K562 (cell line): ENCODE measurements around the gene TOP3A. TPM values are rescaled to one million over a fixed set of nuclear protein-coding genes. Genes with fewer than 3 reads are reported as not detected.
A peak's percentile ranks its signal among the peaks of the same experiment; 100 is the strongest.

ENCODE experiments used
- ATAC-seq: fragments of 200-7000 bp; cut with Tn5 transposase; 3 replicates; pipeline ENCODE4 v1.9.1; 2020; ENCODE audit warnings: moderate library complexity
- BruUV-seq: library from RNA; stranded (reverse); fragments of 400-500 nt; replicated peaks from 2 replicates; lab custom pipeline; 2021; lab: Mats Ljungman, UMichigan
- CTCF ChIA-PET: fragments of 300-600 bp; formaldehyde crosslinking; extraction: SDS; loops from one replicate; lab custom pipeline; 2021; ENCODE audit warnings: low intra/inter-chr PET ratio; lab: Yijun Ruan, JAX
- POLR2A ChIA-PET: fragments of 300-600, 350-650 bp; sonication (Branson Sonifier 250); formaldehyde crosslinking; extraction: SDS; loops from one replicate; lab custom pipeline; 2021; ENCODE audit warnings: antibody characterized with exemption, inconsistent platforms; lab: Yijun Ruan, JAX
- DNase-seq, 4 experiments: peaks; one replicate each; pipeline versions ENCODE4 v3.0.0 to v3.0.0-alpha.2; 2011 to 2018; ENCODE audit warnings: low spot score in 3 of 4, mixed read lengths in 3 of 4; ENCODE audit errors: extremely low read depth in 1 of 4
- FAIRE-seq: peaks from 2 replicates; lab custom pipeline; 2011; peaks lifted over from hg19 to GRCh38; lab: Jason Lieb, UNC
- H2AFZ ChIP-seq: 2 replicates; pipeline ENCODE4 v1.6.0; 2011; ENCODE audit warnings: low read depth, low read length, control low read depth, inconsistent platforms
- H3K27ac ChIP-seq: fragments of 200-600 bp; 3 replicates; pipeline ENCODE4 v1.8.0; 2011; ENCODE audit warnings: low read depth, mild to moderate bottlenecking, control low read depth, inconsistent platforms, low read length, moderate library complexity, mixed read lengths; ENCODE audit errors: extremely low read depth
- H3K27me3 ChIP-seq, 2 experiments: fragments of 300-600 bp in 1 of 2; 2 replicates in 1 of 2; 3 replicates in 1 of 2; pipeline versions ENCODE4 v1.6.0 to v1.8.0; 2011; ENCODE audit warnings: inconsistent platforms in 2 of 2, low read length in 2 of 2, mild to moderate bottlenecking in 1 of 2, mixed read lengths in 1 of 2, moderate library complexity in 1 of 2; ENCODE audit not compliant: control insufficient read depth in 2 of 2, insufficient read depth in 2 of 2
- H3K36me3 ChIP-seq: fragments of 300-600 bp; 3 replicates; pipeline ENCODE4 v1.8.0; 2011; ENCODE audit warnings: mild to moderate bottlenecking, low read length, inconsistent platforms; ENCODE audit not compliant: control insufficient read depth, insufficient read depth
- H3K4me1 ChIP-seq, 2 experiments: fragments of 200-600 bp in 1 of 2; replicated peaks in 1 of 2; 2 replicates in 1 of 2; 3 replicates in 1 of 2; pipeline versions ENCODE4 v1.5.1 to v1.8.0; 2011; ENCODE audit warnings: inconsistent platforms in 2 of 2, low read length in 2 of 2, mild to moderate bottlenecking in 1 of 2, mixed read lengths in 1 of 2, moderate library complexity in 1 of 2; ENCODE audit not compliant: control insufficient read depth in 2 of 2, insufficient read depth in 2 of 2
- H3K4me2 ChIP-seq: 2 replicates; pipeline ENCODE4 v1.6.1; 2011; ENCODE audit warnings: low read length, control low read depth, inconsistent platforms, mixed read lengths; ENCODE audit not compliant: insufficient read depth
- H3K4me3 ChIP-seq: fragments of 200-600 bp; sonication (generic), shearing (Covaris generic); 2 replicates; pipeline ENCODE4 v1.5.1; 2016; ENCODE audit warnings: control low read depth, inconsistent platforms
- H3K79me2 ChIP-seq: fragments of 200-600 bp; 3 replicates; pipeline ENCODE4 v1.8.0; 2011; ENCODE audit warnings: low read length, inconsistent platforms; ENCODE audit not compliant: control insufficient read depth, insufficient read depth
- H3K9ac ChIP-seq, 2 experiments: 2 replicates each; pipeline versions ENCODE4 v1.6.0 to v1.6.1; 2011; ENCODE audit warnings: low read depth in 2 of 2, low read length in 2 of 2, control low read depth in 1 of 2, inconsistent platforms in 1 of 2, mild to moderate bottlenecking in 1 of 2, mixed read lengths in 1 of 2; ENCODE audit not compliant: insufficient read depth in 1 of 2
- H3K9me1 ChIP-seq: one replicate; pipeline ENCODE4 v1.6.0; 2011; ENCODE audit warnings: inconsistent platforms, mild to moderate bottlenecking, low read length, moderate library complexity; ENCODE audit not compliant: control insufficient read depth, insufficient read depth
- H3K9me3 ChIP-seq: replicated peaks from 2 replicates; pipeline ENCODE4 v1.5.1; 2011; ENCODE audit warnings: low read depth, low read length, inconsistent platforms; ENCODE audit not compliant: control insufficient read depth, insufficient read depth
- H4K20me1 ChIP-seq: replicated peaks from 2 replicates; pipeline ENCODE4 v1.6.1; 2011; ENCODE audit warnings: low read length, inconsistent platforms, mixed read lengths; ENCODE audit not compliant: control insufficient read depth, insufficient read depth
- MTF1 ChIP-seq: fragments of 250-450 bp; sonication (Bioruptor Pico); IDR thresholded peaks from 2 replicates; pipeline ENCODE4 v1.9.0; 2021; ENCODE audit warnings: moderate library complexity, mild to moderate bottlenecking, inconsistent platforms, borderline replicate concordance
- PHB2 ChIP-seq: fragments of 450-650 bp; IDR thresholded peaks from 2 replicates; pipeline ENCODE4 v1.6.1; 2017; ENCODE audit warnings: low read depth
- POLR2G ChIP-seq: fragments of 200-400 bp; formaldehyde crosslinking; IDR thresholded peaks from 2 replicates; pipeline ENCODE4 v1.6.1; 2017; ENCODE audit warnings: low read depth, mild to moderate bottlenecking, antibody characterized with exemption, low read length, moderate library complexity
- PYGO2 ChIP-seq: fragments of 450-650 bp; IDR thresholded peaks from 2 replicates; pipeline ENCODE4 v1.6.1; 2016; ENCODE audit warnings: mild to moderate bottlenecking, missing genetic modification characterization, moderate library complexity, missing compliant biosample characterization
- SRF ChIP-seq, 2 experiments: fragments of 250-450, 450-650 bp in 1 of 2; sonication (Bioruptor Pico) in 1 of 2; sonication (generic) in 1 of 2; formaldehyde crosslinking; IDR thresholded peaks; 2 replicates each; pipeline versions ENCODE4 v1.5.0 to v1.5.1; 2020 to 2022; ENCODE audit warnings: mild to moderate bottlenecking in 1 of 2, missing genetic modification reagents in 1 of 2
- WGBS: fragments of 100-300 bp; shearing (Covaris generic); methylation state at CpG from one replicate; pipeline ENCODE4 v1.1.6; 2016; ENCODE audit warnings: low coverage, mixed read lengths; ENCODE audit not compliant: insufficient coverage; ENCODE audit errors: missing lambda C conversion rate; 5-methylcytosine and 5-hydroxymethylcytosine counted together
- in situ Hi-C: fragments of 300-500 bp; cut with MboI; formaldehyde crosslinking; loops from 4 replicates; pipeline ENCODE4 v1.15.0; 2018; ENCODE audit warnings: inconsistent platforms, mixed read lengths
- intact Hi-C: fragments of 100-400 bp; cut with micrococcal nuclease; formaldehyde crosslinking; loops from 2 replicates; pipeline ENCODE4 v1.14.2; 2022
- polyA plus RNA-seq, 8 experiments: library from polyadenylated mRNA; depleted of rRNA in 4 of 8; stranded (reverse) in 5 of 8; unstranded in 3 of 8; fragments of >200 nt; fragmentation: Nextera tagmentation in 2 of 8; fragmentation: Illumina TruSeq in 1 of 8; extraction: Ambion mirVana in 2 of 8; extraction: Trizol in 1 of 8; gene quantifications; 2 replicates each; pipeline versions ENCODE4 v1.2.1 to v1.2.3, GENCODE V29; 2011 to 2014; ENCODE audit warnings: inconsistent platforms in 1 of 8, missing spikeins in 1 of 8
- total RNA-seq, 7 experiments: library from RNA; depleted of rRNA in 6 of 7; stranded (reverse); fragments of >200 nt in 6 of 7; fragmentation: Illumina TruSeq in 2 of 7; extraction: Trizol in 2 of 7; gene quantifications; 2 replicates each; pipeline versions ENCODE4 v1.2.1 to v1.2.3, GENCODE V29; 2011 to 2021; ENCODE audit warnings: low replicate concordance in 1 of 7

The TOP3A gene
- total and polyA plus RNA-seq, 9 of the 15 experiments (the other 6 are each of a cell fraction or from before 2014, with no cell fraction given) = 5.2 to 49.7 (median 24.7) TPM

DNA sequence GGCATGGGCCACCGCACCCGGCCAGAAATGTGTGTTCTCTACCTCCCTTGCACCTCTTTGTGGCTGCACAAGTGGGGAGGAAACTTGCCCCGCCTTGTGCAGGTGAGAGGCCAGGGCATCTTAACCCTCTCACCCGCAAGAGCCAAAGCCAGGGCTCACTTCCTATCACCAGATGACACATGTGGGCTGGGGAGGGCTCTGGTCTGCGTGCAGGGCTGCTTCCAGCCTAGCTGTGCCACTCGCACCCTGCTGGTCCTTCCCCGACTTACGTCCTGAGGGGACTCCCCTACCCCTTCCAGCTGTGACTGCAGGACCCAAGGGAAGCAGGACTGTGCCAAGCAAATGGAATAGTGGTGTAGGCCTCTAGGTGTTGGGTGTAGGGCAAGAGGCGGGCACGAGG is 47.4 kb downstream of the TOP3A start:
- 49% methylated on average over 5 of the region's 10 CpGs for WGBS
- intact Hi-C loops = no loop called here
- no peak overlapping the region for H3K9ac ChIP-seq
- H2AFZ ChIP-seq = no peak overlapping the region
- peaks cover 0 to 11% of the 10 kb centered on the region in 2 experiments; a peak in 2 of 5 replicates for H3K4me1 ChIP-seq
- ATAC-seq (no peak), FAIRE-seq (no peak), DNase-seq (no peak)
- in situ Hi-C loops = no loop called here
- peaks cover 11% of the 10 kb centered on the region; the same call in 2 of the 3 replicates for H3K36me3 ChIP-seq
- H3K4me3 ChIP-seq = no peak overlapping the region
- H3K9me1 ChIP-seq = no peaks in the 10 kb centered on the region
- no peak overlapping the region for H3K4me2 ChIP-seq
- ChIA-PET CTCF (no interaction called here), POLR2A (no interaction called here)
- no peaks in the 10 kb centered on the region for H3K27me3 ChIP-seq
- no peaks in the 10 kb centered on the region for H3K79me2 ChIP-seq
- BruUV-seq = no TSS peak
- no peaks in the 10 kb centered on the region for H3K9me3 ChIP-seq
- no peaks in the 10 kb centered on the region for H4K20me1 ChIP-seq
- TF ChIP-seq MTF1 (CRISPR knock-in tag) = no peak
- TF ChIP-seq POLR2G = peak; percentile 35; the same call in 1 of the 2 replicates
- H3K27ac ChIP-seq = no peak overlapping the region

DNA sequence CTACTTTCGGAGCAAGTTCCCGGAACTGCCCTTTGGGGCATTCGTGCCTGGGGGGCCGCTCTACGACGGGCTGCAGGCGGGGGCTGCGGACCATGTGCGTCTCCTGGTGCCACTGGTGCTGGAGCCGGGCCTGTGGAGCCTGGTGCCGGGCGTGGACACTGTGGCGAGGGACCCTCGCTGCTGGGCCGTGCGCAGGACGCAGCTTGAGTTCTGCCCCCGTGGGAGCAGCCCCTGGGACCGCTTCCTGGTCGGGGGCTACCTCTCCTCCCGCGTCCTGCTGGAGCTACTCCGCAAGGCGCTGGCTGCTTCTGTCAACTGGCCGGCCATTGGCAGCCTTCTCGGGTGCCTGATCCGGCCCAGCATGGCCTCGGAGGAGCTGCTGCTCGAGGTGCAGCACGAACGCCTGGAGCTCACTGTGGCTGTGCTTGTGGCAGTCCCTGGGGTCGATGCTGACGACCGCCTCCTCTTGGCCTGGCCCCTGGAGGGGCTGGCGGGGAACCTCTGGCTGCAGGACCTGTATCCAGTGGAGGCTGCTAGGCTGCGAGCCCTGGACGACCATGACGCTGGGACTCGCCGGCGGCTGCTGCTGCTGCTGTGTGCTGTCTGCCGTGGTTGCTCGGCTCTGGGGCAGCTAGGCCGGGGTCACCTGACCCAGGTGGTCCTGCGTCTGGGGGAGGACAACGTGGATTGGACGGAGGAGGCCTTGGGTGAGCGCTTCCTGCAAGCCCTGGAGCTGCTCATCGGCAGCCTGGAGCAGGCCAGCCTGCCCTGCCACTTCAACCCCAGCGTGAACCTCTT is 50.7 kb downstream of the TOP3A start:
- Histone ChIP-seq H4K20me1 (no peaks in the 10 kb centered on the region), H3K4me2 (no peak overlapping the region), H2AFZ (no peak overlapping the region), H3K4me1 (peaks cover 12 to 39% of the 10 kb centered on the region in 2 experiments; a peak in 4 of 5 replicates), H3K9me3 (no peaks in the 10 kb centered on the region), H3K9me1 (no peaks in the 10 kb centered on the region), H3K27ac (no peak overlapping the region), H3K27me3 (no peaks in the 10 kb centered on the region), H3K36me3 (peaks cover 8% of the 10 kb centered on the region; the same call in 2 of the 3 replicates), H3K4me3 (no peak overlapping the region), H3K79me2 (peaks cover 6% of the 10 kb centered on the region; the same call in 1 of the 3 replicates), H3K9ac (no peak overlapping the region)
- DNase-seq (no peak), ATAC-seq (no peak), FAIRE-seq (no peak)
- 0 out of 2 replicates have a peak, but pooled peaks have one; percentile 34 for TF ChIP-seq POLR2G
- no peak for TF ChIP-seq SRF (CRISPR knock-in tag; IDR thresholded peaks at IDR 0.05)
- TF ChIP-seq PHB2 = no peak
- no peak for TF ChIP-seq PYGO2
- CTCF ChIA-PET = no interaction called here
- in situ Hi-C loops (no loop called here), intact Hi-C loops (no loop called here)
- POLR2A ChIA-PET = interaction anchor here (0.6 to 1.1 kb wide), 3 partner anchors 23 to 706 kb away, joined by 3 read pairs; no protein-coding TSS in a partner anchor
- no TSS peak for BruUV-seq
- WGBS = 87% methylated on average over 12 of the region's 50 CpGs
